T1000 (cell line): ENCODE results near the gene LMOD1.
"Not testable (repeated sequence)": the region's sequence is repeated elsewhere in the genome, so short reads cannot be mapped to it uniquely, and the experiment has no call there.

Experiments
- DNase-seq: peaks from one replicate; lab custom pipeline; 2025; ENCODE audit warnings: mixed read lengths; lab: John Stamatoyannopoulos, UW

The LMOD1 gene

GRCh38 chr1:201946224-201946908 lies at the start of gene LMOD1:
Gene LMOD1 (minus strand): TSS chr1:201946548. CDS start chr1:201946340, 208 bp downstream.
- no peak for DNase-seq

- DNase-seq, result no peak
These were observed 44.1 kb upstream of the LMOD1 start for GRCh38 chr1:201990427-201990826.

- DNase-seq, result no peak
These were observed 43.2 kb upstream of the LMOD1 start for GRCh38 chr1:201989354-201990128.

- DNase-seq, result no peak
These were observed 42.3 kb upstream of the LMOD1 start for GRCh38 chr1:201988601-201989000.

- no peak for DNase-seq
These were observed 39.0 kb upstream of the LMOD1 start for GRCh38 chr1:201985355-201985754.

- no peak for DNase-seq
These were observed 38.1 kb upstream of the LMOD1 start for GRCh38 chr1:201984446-201984845.

GRCh38 chr1:201983380-201983805 lies 37.0 kb upstream of the LMOD1 start:
- DNase-seq, result no peak

- peak; percentile 62 for DNase-seq
These were observed 36.5 kb upstream of the LMOD1 start, which contains the start of gene RNPEP for GRCh38 chr1:201982623-201983379. Gene RNPEP (plus strand): TSS chr1:201982648. CDS start chr1:201982667, 19 bp downstream.

GRCh38 chr1:201982082-201982622 lies 35.8 kb upstream of the LMOD1 start:
- no peak for DNase-seq

- no peak for DNase-seq
These were observed 24.2 kb upstream of the LMOD1 start for GRCh38 chr1:201970334-201971159.

- DNase-seq, result no peak
These were observed 22.0 kb upstream of the LMOD1 start for GRCh38 chr1:201968202-201968925.

GRCh38 chr1:201966171-201966570 lies 19.8 kb upstream of the LMOD1 start:
- DNase-seq, result no peak

- no peak for DNase-seq
These were observed 17.9 kb upstream of the LMOD1 start for GRCh38 chr1:201964261-201964660.

- not testable (repeated sequence) for DNase-seq
These were observed 16.0 kb upstream of the LMOD1 start for GRCh38 chr1:201962382-201962781.

- no peak for DNase-seq
These were observed 12.0 kb upstream of the LMOD1 start for GRCh38 chr1:201958348-201958747.

- no peak for DNase-seq
These were observed 9.4 kb upstream of the LMOD1 start for GRCh38 chr1:201955729-201956143.

- peak; percentile 97 for DNase-seq
These were observed 8.8 kb upstream of the LMOD1 start, which contains the start of gene TIMM17A for GRCh38 chr1:201955009-201955728. Gene TIMM17A (plus strand): TSS chr1:201955503. CDS start chr1:201955527, 24 bp downstream.

GRCh38 chr1:201954263-201955008 lies 8.1 kb upstream of the LMOD1 start:
- no peak for DNase-seq

- no peak for DNase-seq
These were observed 3.1 kb upstream of the LMOD1 start for GRCh38 chr1:201949491-201949890.
